ENCODE measurements around the gene ZNF234.
"Not testable (repeated sequence)": the region's sequence is repeated elsewhere in the genome, so short reads cannot be mapped to it uniquely, and the experiment has no call there.

The ZNF234 gene

GRCh38 chr19:44111910-44112463 lies 29.4 kb upstream of the ZNF234 start:
- CTCF ChIA-PET = no interaction called here
- DNase-seq (ENCODE audit: extremely low spot score) = no peak
- POLR2A ChIA-PET = interaction anchor here (0.8 kb wide), 1 partner anchor 18 kb away, joined by 3 read pairs; the partner anchor contains the start of gene ZNF224
- no peak for TF ChIP-seq L3MBTL2 (conservative IDR thresholded peaks at IDR 0.05)
- no peak for TF ChIP-seq TARDBP (IDR thresholded peaks at IDR 0.05)
- TF ChIP-seq ZNF384 (IDR thresholded peaks at IDR 0.05) = no peak
- TF ChIP-seq PKNOX1 (IDR thresholded peaks at IDR 0.05) = no peak
- TF ChIP-seq FOXM1 (IDR thresholded peaks at IDR 0.05; ENCODE audit: borderline replicate concordance) = no peak
- TF ChIP-seq SUZ12 (IDR thresholded peaks at IDR 0.05) = no peak
- no peak for TF ChIP-seq FOXK2 (IDR thresholded peaks at IDR 0.05)
- TF ChIP-seq SP1 (IDR thresholded peaks at IDR 0.05) = no peak
- TF ChIP-seq BHLHE40 (IDR thresholded peaks at IDR 0.05; ENCODE audit: borderline replicate concordance) = no peak

GRCh38 chr19:44112802-44113137 lies 28.6 kb upstream of the ZNF234 start:
- POLR2A ChIA-PET = interaction anchor here (2.1 kb wide), 1 partner anchor 53 kb away, joined by 10 read pairs; the partner anchor contains the start of gene ZNF226
- TF ChIP-seq HDGF (IDR thresholded peaks at IDR 0.05; ENCODE audit: borderline replicate concordance) = no peak
- TF ChIP-seq L3MBTL2 (conservative IDR thresholded peaks at IDR 0.05) = 0 out of 2 replicates have a peak, but pooled peaks have one; percentile 27
- CTCF ChIA-PET = interaction anchor here (0.6 kb wide), 1 partner anchor 162 kb away, joined by 4 read pairs; the partner anchor contains the start of gene ZNF221

GRCh38 chr19:44113138-44113783 lies 28.1 kb upstream of the ZNF234 start, which contains the start of gene ZNF225:
Gene ZNF225 (plus strand): TSS chr19:44113399. CDS start chr19:44115828, 2,429 bp downstream.
- POLR2A ChIA-PET = interaction anchor here (1.1 to 2.1 kb wide), 3 partner anchors 29 to 99 kb away, joined by 3 to 10 read pairs (median 4); partner anchors contain the start of genes ZNF226 and ZNF227

More at GRCh38 chr19:44112802-44113137, 28.6 kb upstream of the ZNF234 start:
- DNase-seq (ENCODE audit: extremely low spot score) = no peak

GRCh38 chr19:44113784-44114390 lies 27.5 kb upstream of the ZNF234 start:
- TF ChIP-seq SUZ12 (IDR thresholded peaks at IDR 0.05) (no peak), L3MBTL2 (conservative IDR thresholded peaks at IDR 0.05) (no peak), ELF4 (IDR thresholded peaks at IDR 0.05) (no peak), ZNF384 (IDR thresholded peaks at IDR 0.05) (no peak), TARDBP (IDR thresholded peaks at IDR 0.05) (no peak), BHLHE40 (IDR thresholded peaks at IDR 0.05; ENCODE audit: borderline replicate concordance) (no peak), FOXK2 (IDR thresholded peaks at IDR 0.05) (no peak), FOXM1 (IDR thresholded peaks at IDR 0.05; ENCODE audit: borderline replicate concordance) (no peak), CTBP1 (IDR thresholded peaks at IDR 0.05; ENCODE audit: borderline replicate concordance) (no peak), NFRKB (IDR thresholded peaks at IDR 0.05) (no peak), FOXA1 (IDR thresholded peaks at IDR 0.05) (no peak), ARNT (IDR thresholded peaks at IDR 0.05) (no peak), PKNOX1 (IDR thresholded peaks at IDR 0.05) (no peak), LEF1 (IDR thresholded peaks at IDR 0.05; ENCODE audit: borderline replicate concordance) (no peak)
- DNase-seq (ENCODE audit: extremely low spot score) = peak; percentile 9
- CTCF ChIA-PET = no interaction called here
- POLR2A ChIA-PET = interaction anchor here (0.6 to 2.1 kb wide), 4 partner anchors 28 to 391 kb away, joined by 3 to 10 read pairs (median 4); partner anchors contain the start of genes ZNF226 and ZNF227

More at GRCh38 chr19:44113138-44113783, 28.1 kb upstream of the ZNF234 start, which contains the start of gene ZNF225:
- DNase-seq (ENCODE audit: extremely low spot score) = peak; percentile 89
- no peak for TF ChIP-seq FOXM1 (IDR thresholded peaks at IDR 0.05; ENCODE audit: borderline replicate concordance)
- peak; percentile 79 for TF ChIP-seq SUZ12 (IDR thresholded peaks at IDR 0.05)
- peak; percentile 85 for TF ChIP-seq ELF4 (IDR thresholded peaks at IDR 0.05)
- CTCF ChIA-PET = interaction anchor here (0.6 kb wide), 1 partner anchor 162 kb away, joined by 4 read pairs; the partner anchor contains the start of gene ZNF221

GRCh38 chr19:44121162-44121561 lies 20.2 kb upstream of the ZNF234 start:
- CTCF ChIA-PET = interaction anchor here (0.9 kb wide), 1 partner anchor 72 kb away, joined by 3 read pairs; no protein-coding TSS in a partner anchor
- DNase-seq (ENCODE audit: extremely low spot score); POLR2A ChIA-PET: not testable (repeated sequence)

- DNase-seq (ENCODE audit: extremely low spot score) = no peak
- TF ChIP-seq BHLHE40 (IDR thresholded peaks at IDR 0.05; ENCODE audit: borderline replicate concordance) (no peak), L3MBTL2 (conservative IDR thresholded peaks at IDR 0.05) (no peak), FOXA1 (IDR thresholded peaks at IDR 0.05) (no peak), PKNOX1 (IDR thresholded peaks at IDR 0.05) (no peak), CTBP1 (IDR thresholded peaks at IDR 0.05; ENCODE audit: borderline replicate concordance) (no peak), TARDBP (IDR thresholded peaks at IDR 0.05) (no peak), ELF4 (IDR thresholded peaks at IDR 0.05) (no peak), ARNT (IDR thresholded peaks at IDR 0.05) (no peak), FOXM1 (IDR thresholded peaks at IDR 0.05; ENCODE audit: borderline replicate concordance) (no peak), LEF1 (IDR thresholded peaks at IDR 0.05; ENCODE audit: borderline replicate concordance) (no peak), SUZ12 (IDR thresholded peaks at IDR 0.05) (no peak), NFRKB (IDR thresholded peaks at IDR 0.05) (no peak), SP1 (IDR thresholded peaks at IDR 0.05) (no peak)
- POLR2A ChIA-PET = interaction anchor here (0.6 kb wide), 1 partner anchor 116 kb away, joined by 3 read pairs; no protein-coding TSS in a partner anchor
- CTCF ChIA-PET = no interaction called here
Observed at GRCh38 chr19:44131955-44132354, 9.4 kb upstream of the ZNF234 start.

All from HEK293T (cell line).